Common myeloid progenitor, CD34-positive (primary cell): Measurements from ENCODE around the gene GXYLT1.
A peak's percentile ranks its signal among the peaks of the same experiment; 100 is the strongest.

Source experiments
- CTCF ChIA-PET: fragments of 350-600 bp; sonication (Branson Sonifier 250); formaldehyde crosslinking; loops from one replicate; lab custom pipeline; 2021; ENCODE audit warnings: antibody characterized with exemption; lab: Charles Lee
- POLR2A ChIA-PET: fragments of 350-600 bp; sonication (Branson Sonifier 250); formaldehyde crosslinking; loops from one replicate; lab custom pipeline; 2021; ENCODE audit warnings: antibody characterized with exemption; lab: Charles Lee
- DNase-seq, 3 donors: peaks; one replicate each; pipeline versions ENCODE4 v3.0.0 to v3.0.0-alpha.2; 2013
- H3K27ac ChIP-seq, 2 experiments: 1 replicate in 1 of 2; 2 replicates in 1 of 2; pipeline ENCODE4 v1.7.0; 2013; ENCODE audit warnings: inconsistent platforms in 2 of 2, low read length in 2 of 2, mild to moderate bottlenecking in 2 of 2, low read depth in 1 of 2, moderate library complexity in 1 of 2; ENCODE audit not compliant: severe bottlenecking in 2 of 2, insufficient read depth in 1 of 2, poor library complexity in 1 of 2
- H3K27me3 ChIP-seq, 5 experiments: replicated peaks in 2 of 5; 1 replicate in 3 of 5; 2 replicates in 2 of 5; pipeline versions ENCODE4 v1.6.1 to v1.7.0; 2013; ENCODE audit warnings: low read length in 4 of 5, mild to moderate bottlenecking in 2 of 5, moderate library complexity in 2 of 5, inconsistent platforms in 1 of 5; ENCODE audit not compliant: insufficient read depth in 5 of 5, control insufficient read depth in 4 of 5
- H3K36me3 ChIP-seq, 4 experiments: 1 replicate in 2 of 4; 2 replicates in 2 of 4; pipeline versions ENCODE4 v1.6.1 to v1.7.0; 2013; ENCODE audit warnings: low read length in 3 of 4, control low read depth in 1 of 4, mild to moderate bottlenecking in 1 of 4; ENCODE audit not compliant: control insufficient read depth in 4 of 4, insufficient read depth in 4 of 4
- H3K4me1 ChIP-seq, 4 experiments: 1 replicate in 3 of 4; 2 replicates in 1 of 4; pipeline versions ENCODE4 v1.6.1 to v1.7.1; 2013; ENCODE audit warnings: low read length in 3 of 4, mild to moderate bottlenecking in 3 of 4, control low read depth in 1 of 4, inconsistent platforms in 1 of 4, moderate library complexity in 1 of 4; ENCODE audit not compliant: control insufficient read depth in 4 of 4, insufficient read depth in 4 of 4; ENCODE audit errors: control extremely low read depth in 1 of 4
- H3K4me3 ChIP-seq, 7 experiments: 1 replicate in 4 of 7; 2 replicates in 3 of 7; pipeline versions ENCODE4 v1.5.1 to v1.7.0; 2013; ENCODE audit warnings: mild to moderate bottlenecking in 7 of 7, low read length in 6 of 7, moderate library complexity in 6 of 7, inconsistent platforms in 2 of 7, low read depth in 2 of 7, control low read depth in 1 of 7; ENCODE audit not compliant: insufficient read depth in 4 of 7, control insufficient read depth in 1 of 7; ENCODE audit errors: extremely low read depth in 1 of 7
- H3K9me3 ChIP-seq, 5 experiments: 1 replicate in 4 of 5; 2 replicates in 1 of 5; pipeline versions ENCODE4 v1.6.1 to v1.7.1; 2013; ENCODE audit warnings: low read length in 4 of 5, mild to moderate bottlenecking in 2 of 5, inconsistent platforms in 1 of 5, low read depth in 1 of 5, moderate library complexity in 1 of 5; ENCODE audit not compliant: control insufficient read depth in 4 of 5, insufficient read depth in 2 of 5; ENCODE audit errors: control extremely low read depth in 1 of 5
- WGBS: methylation state at CpG from one replicate; pipeline ENCODE4 v1.1.5; 2013; ENCODE audit not compliant: insufficient coverage; 5-methylcytosine and 5-hydroxymethylcytosine counted together

Gene GXYLT1

GRCh38 chr12:42182394-42182793 lies 37.7 kb upstream of the GXYLT1 start:
- no CpG with 5 or more reads among the region's 2 CpGs for WGBS
- ChIA-PET CTCF (no interaction called here), POLR2A (no interaction called here)
- DNase-seq, result no peak
- Histone ChIP-seq H3K27me3 (no peaks in the 10 kb centered on the region), H3K4me3 (no peak overlapping the region), H3K27ac (no peak overlapping the region), H3K4me1 (peaks cover 0 to 15% (median 1%) of the 10 kb centered on the region in 4 experiments), H3K9me3 (no peaks in the 10 kb centered on the region), H3K36me3 (peaks cover under 1 to 22% (median 5%) of the 10 kb centered on the region in 4 experiments)

GRCh38 chr12:42180990-42181596 lies 36.4 kb upstream of the GXYLT1 start:
- DNase-seq, result no peak
- Histone ChIP-seq H3K4me3 (no peak overlapping the region), H3K9me3 (no peaks in the 10 kb centered on the region), H3K4me1 (peaks cover 0 to 15% (median 1%) of the 10 kb centered on the region in 4 experiments), H3K27me3 (no peaks in the 10 kb centered on the region), H3K36me3 (peaks cover 6 to 29% (median 10%) of the 10 kb centered on the region in 4 experiments), H3K27ac (no peak overlapping the region)
- ChIA-PET POLR2A (interaction anchor here (0.7 kb wide), 1 partner anchor 33 kb away, joined by 3 read pairs; no protein-coding TSS in a partner anchor), CTCF (interaction anchor here (0.8 to 1.2 kb wide), 2 partner anchors 10 to 27 kb away, joined by 3 read pairs; no protein-coding TSS in a partner anchor)
- 100% methylated on average over 2 of the region's 2 CpGs for WGBS

DNA sequence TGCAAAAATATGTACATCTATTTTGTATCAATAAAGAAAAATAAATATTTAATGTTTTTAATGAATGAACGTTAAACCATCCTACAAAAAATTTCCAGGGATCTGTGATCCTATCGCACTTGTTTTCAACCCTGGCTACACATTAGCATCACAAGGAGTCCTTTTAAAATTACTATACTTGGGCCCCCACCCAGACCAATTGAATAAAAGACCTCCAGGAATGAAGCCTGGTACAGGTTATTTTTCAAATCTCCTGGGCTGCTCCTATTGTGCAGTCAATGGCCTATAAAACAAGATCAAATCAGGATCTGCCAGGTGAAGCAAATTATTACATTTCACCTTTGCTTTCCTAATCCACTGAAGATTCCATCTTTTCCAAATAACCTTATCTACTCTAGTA lies 33.4 kb upstream of the GXYLT1 start:
- CTCF ChIA-PET, result no interaction called here
- DNase-seq, result no peak
- H3K27ac ChIP-seq, result no peak overlapping the region
- H3K9me3 ChIP-seq, result peaks cover 0 to 4% (median 0%) of the 10 kb centered on the region in 5 experiments
- no peak overlapping the region for H3K4me3 ChIP-seq
- H3K4me1 ChIP-seq, result peaks cover 0 to 17% (median 1%) of the 10 kb centered on the region in 4 experiments
- POLR2A ChIA-PET, result no interaction called here
- H3K27me3 ChIP-seq, result no peaks in the 10 kb centered on the region
- peaks cover 9 to 18% (median 11%) of the 10 kb centered on the region in 4 experiments for H3K36me3 ChIP-seq
- 100% methylated on average over 1 of the region's 2 CpGs for WGBS

- POLR2A ChIA-PET, result no interaction called here
- no peak overlapping the region for H3K4me3 ChIP-seq
- peaks cover 0 to 4% (median 0%) of the 10 kb centered on the region in 5 experiments for H3K9me3 ChIP-seq
- no peak overlapping the region for H3K27ac ChIP-seq
- no peaks in the 10 kb centered on the region for H3K27me3 ChIP-seq
- CTCF ChIA-PET, result no interaction called here
- H3K4me1 ChIP-seq, result peaks cover 0 to 10% (median 5%) of the 10 kb centered on the region in 4 experiments
- H3K36me3 ChIP-seq, result peaks cover 9 to 16% (median 14%) of the 10 kb centered on the region in 4 experiments
- no CpG with 5 or more reads among the region's 1 CpG for WGBS
- DNase-seq, result no peak
Measured at GRCh38 chr12:42174978-42175377, 30.3 kb upstream of the GXYLT1 start.

DNA sequence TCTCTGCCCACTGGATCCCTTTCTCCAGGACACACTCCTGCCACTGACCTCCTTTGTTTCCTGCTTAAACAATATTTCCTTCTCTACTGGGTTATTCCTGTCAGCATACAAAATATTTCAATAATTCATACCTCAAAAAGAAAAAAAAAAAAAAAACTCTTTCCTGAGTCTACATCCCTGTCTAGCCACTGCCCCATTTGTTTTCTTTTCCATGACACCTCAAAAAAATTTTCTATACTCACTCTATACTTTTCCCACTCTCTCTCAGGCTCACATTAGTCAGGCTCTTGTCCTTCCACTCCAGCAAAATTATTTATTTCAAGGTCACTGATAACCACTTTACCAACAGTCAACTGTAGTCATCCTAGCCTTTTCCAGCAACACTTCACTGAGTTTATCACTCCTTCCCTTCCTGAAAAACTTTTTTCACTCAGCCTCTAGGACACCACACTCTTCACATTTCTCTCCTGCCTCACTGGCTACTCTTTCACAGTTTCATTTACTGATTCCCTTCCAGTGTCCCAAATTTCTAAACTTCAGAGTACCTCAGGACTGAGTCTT lies 29.4 kb upstream of the GXYLT1 start:
- Histone ChIP-seq H3K36me3 (peaks cover 9 to 13% (median 12%) of the 10 kb centered on the region in 4 experiments), H3K27ac (no peak overlapping the region), H3K9me3 (peaks cover 0 to 4% (median 0%) of the 10 kb centered on the region in 5 experiments), H3K4me1 (peaks cover 0 to 14% (median 5%) of the 10 kb centered on the region in 4 experiments), H3K27me3 (no peaks in the 10 kb centered on the region), H3K4me3 (no peak overlapping the region)
- DNase-seq, result no peak
- ChIA-PET POLR2A (no interaction called here), CTCF (no interaction called here)

- POLR2A ChIA-PET, result interaction anchor here (0.6 kb wide), 1 partner anchor 697 kb away, joined by 3 read pairs; no protein-coding TSS in a partner anchor
- CTCF ChIA-PET, result no interaction called here
- Histone ChIP-seq H3K27ac (no peak overlapping the region), H3K36me3 (peaks cover 8 to 12% (median 10%) of the 10 kb centered on the region in 4 experiments), H3K4me3 (no peak overlapping the region), H3K27me3 (no peaks in the 10 kb centered on the region), H3K4me1 (peaks cover 0 to 14% (median 5%) of the 10 kb centered on the region in 4 experiments), H3K9me3 (peaks cover 0 to 4% (median 0%) of the 10 kb centered on the region in 5 experiments)
- peak in 2 of 3 donors; percentile 32 to 57 for DNase-seq
- WGBS, result 100% methylated on average over 1 of the region's 4 CpGs
Measured at GRCh38 chr12:42172441-42173210, 28.0 kb upstream of the GXYLT1 start.
